Endodermal cell (in vitro differentiated cells): Measurements from ENCODE around the gene EGLN3. TPM values are rescaled to one million over a fixed set of nuclear protein-coding genes. Genes with fewer than 3 reads are reported as not detected.

Experiments used
- DNase-seq: peaks from one replicate; pipeline ENCODE4 v3.0.0-alpha.2; 2017
- H3K27ac ChIP-seq: 2 replicates; pipeline ENCODE4 v1.5.1; 2013; ENCODE audit warnings: mild to moderate bottlenecking, low read depth, low read length, moderate library complexity
- H3K27me3 ChIP-seq: 2 replicates; pipeline ENCODE4 v1.6.1; 2013; ENCODE audit warnings: mild to moderate bottlenecking, low read length, moderate library complexity; ENCODE audit not compliant: insufficient read depth, control insufficient read depth, poor library complexity, severe bottlenecking
- H3K36me3 ChIP-seq: 2 replicates; pipeline ENCODE4 v1.7.0; 2013; ENCODE audit warnings: mild to moderate bottlenecking, low read length, moderate library complexity; ENCODE audit not compliant: control insufficient read depth, insufficient read depth
- H3K4me1 ChIP-seq: one replicate; pipeline ENCODE4 v1.7.0; 2013; ENCODE audit warnings: low read length; ENCODE audit not compliant: control insufficient read depth, insufficient read depth
- H3K4me3 ChIP-seq: 2 replicates; pipeline ENCODE4 v1.5.1; 2013; ENCODE audit warnings: mild to moderate bottlenecking, low read length, moderate library complexity
- H3K9ac ChIP-seq: 2 replicates; pipeline ENCODE4 v1.6.1; 2013; ENCODE audit warnings: mild to moderate bottlenecking, low read length, moderate library complexity; ENCODE audit not compliant: poor library complexity, severe bottlenecking; ENCODE audit errors: extremely low read depth
- H3K9me3 ChIP-seq: 2 replicates; pipeline ENCODE4 v1.6.1; 2013; ENCODE audit warnings: mild to moderate bottlenecking, low read length, moderate library complexity; ENCODE audit not compliant: control insufficient read depth
- H3K27ac Mint-ChIP-seq: 2 replicates; pipeline ENCODE4 v1.8.0; 2020; ENCODE audit warnings: mixed read lengths
- H3K27me3 Mint-ChIP-seq: 2 replicates; pipeline ENCODE4 v1.8.0; 2021; ENCODE audit warnings: mild to moderate bottlenecking, mixed read lengths; ENCODE audit not compliant: insufficient read depth
- H3K36me3 Mint-ChIP-seq: 2 replicates; pipeline ENCODE4 v1.8.0; 2020; ENCODE audit warnings: low read depth, mixed read lengths
- H3K4me1 Mint-ChIP-seq: 2 replicates; pipeline ENCODE4 v1.8.0; 2020; ENCODE audit warnings: mixed read lengths
- H3K4me3 Mint-ChIP-seq: 2 replicates; pipeline ENCODE4 v1.8.0; 2020; ENCODE audit warnings: mild to moderate bottlenecking, moderate library complexity, mixed read lengths
- H3K9me3 Mint-ChIP-seq: 2 replicates; pipeline ENCODE4 v1.8.0; 2020; ENCODE audit warnings: mild to moderate bottlenecking, mixed read lengths
- WGBS, 2 experiments: methylation state at CpG; one replicate each; pipeline versions ENCODE4 v1.1.5 to v1.1.7; 2013; ENCODE audit warnings: missing lambda C conversion rate in 2 of 2, mixed read lengths in 1 of 2; ENCODE audit not compliant: insufficient coverage in 1 of 2, insufficient read length in 1 of 2; 5-methylcytosine and 5-hydroxymethylcytosine counted together
- total RNA-seq, 2 donors: library from RNA; stranded (reverse); fragmentation: NEBNext Ultra II Directional in 1 of 2; extraction: Animal tissue kit (Norgen Biotek cat#: 25700) in 1 of 2; gene quantifications; 2 replicates in 1 of 2; 3 replicates in 1 of 2; pipeline ENCODE4 v1.2.1, GENCODE V29; 2021
- TF ChIP-seq, protein P1 (sequence below): fragments of 200-600 bp; sonication (generic); conservative IDR thresholded peaks from 2 replicates; pipeline ENCODE4 v1.5.0; 2021; ENCODE audit warnings: antibody characterized with exemption, mild to moderate bottlenecking

The EGLN3 gene
- total RNA-seq, 2 donors from 2014 or later: 13.4 to 18.1 TPM

DNA sequence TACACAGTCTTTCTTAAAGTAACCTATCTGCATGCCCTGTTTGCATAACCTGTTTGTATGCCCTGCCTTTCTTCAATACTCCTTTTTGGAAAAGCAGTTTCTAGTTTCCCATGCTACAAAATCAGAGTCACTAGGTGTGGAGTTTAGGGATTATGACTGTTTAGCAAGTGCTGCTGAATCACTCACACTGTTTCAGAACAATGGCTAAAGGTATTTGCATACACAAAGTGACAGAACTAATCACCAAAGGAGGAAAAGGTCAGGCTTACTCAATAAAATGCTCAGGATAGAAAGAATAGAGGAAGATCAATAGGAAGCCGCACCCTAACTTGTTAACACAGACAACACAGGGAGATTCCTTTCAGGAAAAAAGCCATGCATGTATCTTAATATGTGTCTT lies 19.4 kb downstream of the EGLN3 start:
- 40 to 60% methylated on average over 1 of the region's 1 CpG for WGBS, 2 experiments
- no peak overlapping the region for H3K4me3 ChIP-seq
- no peak overlapping the region for H3K9ac ChIP-seq

DNA sequence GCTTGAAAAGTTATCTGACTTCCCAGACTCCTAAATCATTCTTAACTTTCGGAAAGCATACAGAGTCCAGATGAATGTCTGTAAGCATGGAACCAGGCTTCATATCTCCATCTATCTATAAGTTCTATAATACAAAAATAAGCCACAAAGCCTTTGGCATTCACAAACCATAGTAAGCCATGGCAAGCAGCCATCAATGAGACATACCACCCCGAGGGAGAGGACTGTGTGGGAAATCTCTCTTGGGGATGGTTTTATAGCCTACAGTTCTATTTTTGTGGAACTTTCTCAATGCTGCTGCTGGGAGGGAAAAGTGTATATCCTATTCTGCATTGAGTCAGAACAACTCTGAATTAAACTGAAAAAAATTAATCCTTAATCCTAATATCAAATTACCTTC lies 20.4 kb downstream of the EGLN3 start:
- H3K4me3 ChIP-seq: no peak overlapping the region
- TF ChIP-seq, protein P1, sequence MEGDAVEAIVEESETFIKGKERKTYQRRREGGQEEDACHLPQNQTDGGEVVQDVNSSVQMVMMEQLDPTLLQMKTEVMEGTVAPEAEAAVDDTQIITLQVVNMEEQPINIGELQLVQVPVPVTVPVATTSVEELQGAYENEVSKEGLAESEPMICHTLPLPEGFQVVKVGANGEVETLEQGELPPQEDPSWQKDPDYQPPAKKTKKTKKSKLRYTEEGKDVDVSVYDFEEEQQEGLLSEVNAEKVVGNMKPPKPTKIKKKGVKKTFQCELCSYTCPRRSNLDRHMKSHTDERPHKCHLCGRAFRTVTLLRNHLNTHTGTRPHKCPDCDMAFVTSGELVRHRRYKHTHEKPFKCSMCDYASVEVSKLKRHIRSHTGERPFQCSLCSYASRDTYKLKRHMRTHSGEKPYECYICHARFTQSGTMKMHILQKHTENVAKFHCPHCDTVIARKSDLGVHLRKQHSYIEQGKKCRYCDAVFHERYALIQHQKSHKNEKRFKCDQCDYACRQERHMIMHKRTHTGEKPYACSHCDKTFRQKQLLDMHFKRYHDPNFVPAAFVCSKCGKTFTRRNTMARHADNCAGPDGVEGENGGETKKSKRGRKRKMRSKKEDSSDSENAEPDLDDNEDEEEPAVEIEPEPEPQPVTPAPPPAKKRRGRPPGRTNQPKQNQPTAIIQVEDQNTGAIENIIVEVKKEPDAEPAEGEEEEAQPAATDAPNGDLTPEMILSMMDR: no peak
- 82 to 100% methylated on average over 1 to 2 of the region's 2 CpGs for WGBS, 2 experiments
- H3K36me3 ChIP-seq: peaks cover 42% of the 10 kb centered on the region
- no peak overlapping the region for H3K4me3 Mint-ChIP-seq
- H3K27ac Mint-ChIP-seq: peak overlapping the region; percentile 52
- H3K27ac ChIP-seq: no peak overlapping the region
- H3K4me1 Mint-ChIP-seq: peaks cover 43% of the 10 kb centered on the region
- H3K36me3 Mint-ChIP-seq: peaks cover 30% of the 10 kb centered on the region
- H3K9ac ChIP-seq: no peak overlapping the region
- peaks cover 18% of the 10 kb centered on the region for H3K27me3 Mint-ChIP-seq
- no peak for DNase-seq
- H3K4me1 ChIP-seq: peaks cover 8% of the 10 kb centered on the region
- no peaks in the 10 kb centered on the region for H3K9me3 Mint-ChIP-seq
- H3K9me3 ChIP-seq: no peaks in the 10 kb centered on the region
- H3K27me3 ChIP-seq: peaks cover 15% of the 10 kb centered on the region

More for the DNA sequence above, 19.4 kb downstream of the EGLN3 start:
- H3K27ac Mint-ChIP-seq: peak overlapping the region; percentile 52
- H3K9me3 Mint-ChIP-seq: no peaks in the 10 kb centered on the region
- no peak for DNase-seq
- Histone ChIP-seq H3K4me1 (peaks cover 8% of the 10 kb centered on the region), H3K36me3 (peaks cover 32% of the 10 kb centered on the region), H3K9me3 (no peaks in the 10 kb centered on the region), H3K27ac (no peak overlapping the region), H3K27me3 (peaks cover 15% of the 10 kb centered on the region)
- TF ChIP-seq, protein P1: no peak
- peaks cover 18% of the 10 kb centered on the region for H3K27me3 Mint-ChIP-seq
- H3K4me1 Mint-ChIP-seq: peaks cover 51% of the 10 kb centered on the region
- peaks cover 23% of the 10 kb centered on the region for H3K36me3 Mint-ChIP-seq
- no peak overlapping the region for H3K4me3 Mint-ChIP-seq

DNA sequence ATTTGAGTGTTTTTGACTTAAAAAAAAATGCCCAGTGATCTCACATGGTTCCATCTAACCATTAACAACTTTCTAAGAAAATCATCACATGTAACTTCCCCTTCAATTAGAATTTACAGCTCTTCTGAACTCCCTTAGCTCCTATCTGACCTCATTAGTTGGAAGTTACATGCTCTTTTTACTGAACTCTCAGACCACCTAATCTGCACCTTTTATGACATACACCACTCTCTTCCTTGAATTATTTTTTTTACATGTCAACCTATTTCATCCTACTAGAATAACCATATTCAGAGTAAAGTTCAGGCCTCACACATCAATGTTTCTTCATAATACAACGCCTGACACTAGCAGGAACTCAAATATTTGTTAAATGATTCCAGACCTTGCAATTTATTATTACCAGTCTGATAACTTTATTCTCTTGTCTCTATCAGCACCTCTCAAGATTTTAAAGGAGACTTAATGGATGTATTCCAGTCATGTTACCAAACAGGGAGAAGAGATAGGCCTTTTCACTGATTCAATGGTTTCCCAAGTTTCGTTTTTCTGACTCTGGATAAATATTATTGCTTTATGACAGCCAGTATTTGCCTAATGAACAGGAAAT lies 21.0 kb downstream of the EGLN3 start:
- Mint-ChIP-seq H3K4me3 (no peak overlapping the region), H3K4me1 (peaks cover 43% of the 10 kb centered on the region), H3K36me3 (peaks cover 36% of the 10 kb centered on the region), H3K27me3 (peaks cover 18% of the 10 kb centered on the region), H3K27ac (no peak overlapping the region), H3K9me3 (no peaks in the 10 kb centered on the region)
- Histone ChIP-seq H3K36me3 (peaks cover 48% of the 10 kb centered on the region), H3K4me3 (no peak overlapping the region), H3K27me3 (peaks cover 15% of the 10 kb centered on the region), H3K9ac (no peak overlapping the region), H3K4me1 (peaks cover 8% of the 10 kb centered on the region), H3K9me3 (no peaks in the 10 kb centered on the region), H3K27ac (no peak overlapping the region)
- DNase-seq: no peak
- WGBS, 2 experiments: 93 to 100% methylated on average over 2 of the region's 2 CpGs
- TF ChIP-seq, protein P1: no peak
